B cell (primary cell): ENCODE measurements around the gene SIRT4. TPM values are rescaled to one million over a fixed set of nuclear protein-coding genes. Genes with fewer than 3 reads are reported as not detected.

Experiments
- ATAC-seq: fragments of 200-7000 bp; cut with Tn5 transposase; one replicate; pipeline ENCODE4 v1.10.0; 2021; ENCODE audit warnings: low read depth, mild to moderate bottlenecking, moderate number of reproducible peaks, moderate library complexity
- CTCF ChIA-PET: fragments of 350-600 bp; sonication (Branson Sonifier 250); formaldehyde crosslinking; loops from one replicate; lab custom pipeline; 2021; ENCODE audit warnings: antibody characterized with exemption, inconsistent platforms; lab: Charles Lee
- POLR2A ChIA-PET: fragments of 350-600 bp; sonication (Branson Sonifier 250); formaldehyde crosslinking; loops from one replicate; lab custom pipeline; 2021; ENCODE audit warnings: antibody characterized with exemption; lab: Charles Lee
- DNase-seq: peaks from one replicate; pipeline ENCODE4 v3.0.0; 2013
- H2AFZ ChIP-seq: 2 replicates; pipeline ENCODE4 v1.6.1; 2012; ENCODE audit warnings: mild to moderate bottlenecking, low read depth, low read length; ENCODE audit not compliant: insufficient read depth, poor library complexity, severe bottlenecking
- H3K27ac ChIP-seq, 2 donors: 1 replicate in 1 of 2; 2 replicates in 1 of 2; pipeline ENCODE4 v1.5.1; 2012 to 2013; ENCODE audit warnings: low read length in 2 of 2, mild to moderate bottlenecking in 2 of 2, moderate library complexity in 1 of 2
- H3K27me3 ChIP-seq, 4 experiments: fragments of 200-600 bp in 1 of 4; sonication (generic) in 1 of 4; replicated peaks in 1 of 4; 1 replicate in 2 of 4; 2 replicates in 2 of 4; pipeline versions ENCODE4 v1.6.1 to v1.7.0; 2013 to 2016; ENCODE audit warnings: low read length in 3 of 4, mild to moderate bottlenecking in 2 of 4, mixed read lengths in 1 of 4, moderate library complexity in 1 of 4; ENCODE audit not compliant: insufficient read depth in 4 of 4, control insufficient read depth in 3 of 4; ENCODE audit errors: control extremely low read depth in 1 of 4
- H3K36me3 ChIP-seq, 2 experiments: replicated peaks in 1 of 2; 1 replicate in 1 of 2; 2 replicates in 1 of 2; pipeline versions ENCODE4 v1.6.1 to v1.7.1; 2013; ENCODE audit warnings: low read length in 1 of 2; ENCODE audit not compliant: insufficient read depth in 2 of 2, control insufficient read depth in 1 of 2; ENCODE audit errors: control extremely low read depth in 1 of 2, extremely low read depth in 1 of 2
- H3K4me1 ChIP-seq, 2 donors: fragments of 200-600 bp in 1 of 2; sonication (generic) in 1 of 2; 1 replicate in 1 of 2; 2 replicates in 1 of 2; pipeline versions ENCODE4 v1.5.1 to v1.6.1; 2013 to 2017; ENCODE audit warnings: low read length in 2 of 2; ENCODE audit not compliant: control insufficient read depth in 2 of 2, insufficient read depth in 2 of 2
- H3K4me2 ChIP-seq: replicated peaks from 2 replicates; pipeline ENCODE3; 2012; ENCODE audit warnings: mild to moderate bottlenecking, low read depth, low read length; ENCODE audit not compliant: poor library complexity, severe bottlenecking
- H3K4me3 ChIP-seq, 5 experiments: fragments of 200-600 bp in 1 of 5; sonication (generic) in 1 of 5; 1 replicate in 3 of 5; 2 replicates in 2 of 5; pipeline versions ENCODE4 v1.5.1 to v1.7.0; 2011 to 2016; ENCODE audit warnings: low read length in 4 of 5, mild to moderate bottlenecking in 4 of 5, low read depth in 2 of 5, control low read depth in 1 of 5, moderate library complexity in 1 of 5; ENCODE audit not compliant: insufficient read depth in 1 of 5; ENCODE audit errors: control extremely low read depth in 1 of 5, extremely low read depth in 1 of 5
- H3K79me2 ChIP-seq: fragments of 200-600 bp; sonication (generic); one replicate; pipeline ENCODE4 v1.6.0; 2016; ENCODE audit warnings: low read length; ENCODE audit not compliant: control insufficient read depth, insufficient read depth
- H3K9ac ChIP-seq: fragments of 200-600 bp; sonication (generic); 2 replicates; pipeline ENCODE4 v1.6.1; 2017; ENCODE audit warnings: mild to moderate bottlenecking, low read length, moderate library complexity
- H3K9me3 ChIP-seq, 3 donors: one replicate each; pipeline versions ENCODE4 v1.6.1 to v1.7.1; 2013; ENCODE audit warnings: low read length in 2 of 3; ENCODE audit not compliant: control insufficient read depth in 2 of 3, insufficient read depth in 1 of 3; ENCODE audit errors: control extremely low read depth in 1 of 3
- H4K20me1 ChIP-seq: 2 replicates; pipeline ENCODE4 v1.6.0; 2012; ENCODE audit warnings: mild to moderate bottlenecking, low read length; ENCODE audit not compliant: insufficient read depth, control insufficient read depth, poor library complexity, severe bottlenecking
- H3K27ac Mint-ChIP-seq: one replicate; pipeline ENCODE4 v1.8.0; 2021; ENCODE audit warnings: mixed read lengths
- H3K27me3 Mint-ChIP-seq: one replicate; pipeline ENCODE4 v1.8.0; 2021; ENCODE audit warnings: mixed read lengths
- H3K4me1 Mint-ChIP-seq: one replicate; pipeline ENCODE4 v1.8.0; 2021; ENCODE audit warnings: mixed read lengths
- H3K4me3 Mint-ChIP-seq: one replicate; pipeline ENCODE4 v1.8.0; 2021; ENCODE audit warnings: mixed read lengths
- H3K9me3 Mint-ChIP-seq: one replicate; pipeline ENCODE4 v1.8.0; 2022; ENCODE audit warnings: mixed read lengths; ENCODE audit not compliant: insufficient read depth
- EZH2 ChIP-seq: IDR thresholded peaks from 2 replicates; pipeline ENCODE4 v1.6.1; 2012; ENCODE audit warnings: borderline replicate concordance, low read depth, mild to moderate bottlenecking, moderate library complexity, low read length; ENCODE audit not compliant: insufficient read depth, poor library complexity, severe bottlenecking
- WGBS: methylation state at CpG from one replicate; pipeline ENCODE4 v1.1.5; 2013; ENCODE audit warnings: missing lambda C conversion rate; ENCODE audit not compliant: insufficient coverage; 5-methylcytosine and 5-hydroxymethylcytosine counted together
- intact Hi-C: fragments of 100-400 bp; cut with micrococcal nuclease; formaldehyde crosslinking; loops from one replicate; pipeline ENCODE4 v1.10.0; 2022
- polyA plus RNA-seq: library from polyadenylated mRNA; depleted of rRNA; stranded (reverse); fragments of >200 nt; gene quantifications from 2 replicates; pipeline ENCODE4 v1.2.3, GENCODE V29; 2012
- total RNA-seq, 2 donors: library from RNA; stranded (reverse); fragments of 120-200 nt in 1 of 2; gene quantifications; 1 replicate in 1 of 2; 2 replicates in 1 of 2; pipeline versions ENCODE4 v1.2.3 to v1.2.4, GENCODE V29; 2013 to 2022
- TF ChIP-seq, protein P1 (sequence below): fragments of 200-600 bp; IDR thresholded peaks from one replicate; pipeline ENCODE4 v1.8.0; 2022; ENCODE audit warnings: antibody characterized with exemption, mild to moderate bottlenecking

SIRT4 gene
- total and polyA plus RNA-seq, 2 donors (not counting 1 experiment from before 2014, with no cell fraction given), result 1.5 to 4.8 TPM

GRCh38 chr12:120290609-120291305, 11.4 kb upstream of the SIRT4 start:
- peak overlapping the region; percentile 28 for H2AFZ ChIP-seq
- H3K4me1 Mint-ChIP-seq, result peaks cover 13% of the 10 kb centered on the region
- WGBS, result 37% methylated on average over 15 of the region's 22 CpGs
- intact Hi-C loops, result loop anchor here (1.0 kb wide), 1 partner anchor 25 kb away; the partner anchor contains the start of gene PXN
- ChIA-PET POLR2A (interaction anchor here (0.5 to 3.6 kb wide), 19 partner anchors 8 to 940 kb away, joined by 3 to 65 read pairs (median 6); partner anchors contain the start of genes PXN, RAB35, RPLP0 and SIRT4), CTCF (interaction anchor here (0.7 to 4.3 kb wide), 7 partner anchors 9 to 89 kb away, joined by 3 to 53 read pairs (median 12); partner anchors contain the start of genes PXN, RPLP0 and SIRT4)
- no peaks in the 10 kb centered on the region for H3K36me3 ChIP-seq
- peak overlapping the region in 4 of 5 experiments; percentile 3 to 87 (median 57) for H3K4me3 ChIP-seq
- peak overlapping the region; percentile 70 for H3K4me2 ChIP-seq
- DNase-seq (peak; percentile 58), ATAC-seq (no peak)
- peak overlapping the region; percentile 68 for H3K4me3 Mint-ChIP-seq
- peak overlapping the region; percentile 99 for H3K27ac ChIP-seq
- no peaks in the 10 kb centered on the region for H3K79me2 ChIP-seq
- no peaks in the 10 kb centered on the region for H3K9me3 Mint-ChIP-seq
- H3K9ac ChIP-seq, result peak overlapping the region; percentile 85
- H4K20me1 ChIP-seq, result no peaks in the 10 kb centered on the region
- H3K27me3 ChIP-seq, result no peaks in the 10 kb centered on the region
- H3K27me3 Mint-ChIP-seq, result no peaks in the 10 kb centered on the region
- H3K9me3 ChIP-seq, result no peaks in the 10 kb centered on the region
- TF ChIP-seq EZH2, result no peak
- TF ChIP-seq, protein P1, sequence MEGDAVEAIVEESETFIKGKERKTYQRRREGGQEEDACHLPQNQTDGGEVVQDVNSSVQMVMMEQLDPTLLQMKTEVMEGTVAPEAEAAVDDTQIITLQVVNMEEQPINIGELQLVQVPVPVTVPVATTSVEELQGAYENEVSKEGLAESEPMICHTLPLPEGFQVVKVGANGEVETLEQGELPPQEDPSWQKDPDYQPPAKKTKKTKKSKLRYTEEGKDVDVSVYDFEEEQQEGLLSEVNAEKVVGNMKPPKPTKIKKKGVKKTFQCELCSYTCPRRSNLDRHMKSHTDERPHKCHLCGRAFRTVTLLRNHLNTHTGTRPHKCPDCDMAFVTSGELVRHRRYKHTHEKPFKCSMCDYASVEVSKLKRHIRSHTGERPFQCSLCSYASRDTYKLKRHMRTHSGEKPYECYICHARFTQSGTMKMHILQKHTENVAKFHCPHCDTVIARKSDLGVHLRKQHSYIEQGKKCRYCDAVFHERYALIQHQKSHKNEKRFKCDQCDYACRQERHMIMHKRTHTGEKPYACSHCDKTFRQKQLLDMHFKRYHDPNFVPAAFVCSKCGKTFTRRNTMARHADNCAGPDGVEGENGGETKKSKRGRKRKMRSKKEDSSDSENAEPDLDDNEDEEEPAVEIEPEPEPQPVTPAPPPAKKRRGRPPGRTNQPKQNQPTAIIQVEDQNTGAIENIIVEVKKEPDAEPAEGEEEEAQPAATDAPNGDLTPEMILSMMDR, result no peak
- H3K27ac Mint-ChIP-seq, result peak overlapping the region; percentile 74
- peaks cover 14 to 20% of the 10 kb centered on the region in 2 donors for H3K4me1 ChIP-seq

DNA sequence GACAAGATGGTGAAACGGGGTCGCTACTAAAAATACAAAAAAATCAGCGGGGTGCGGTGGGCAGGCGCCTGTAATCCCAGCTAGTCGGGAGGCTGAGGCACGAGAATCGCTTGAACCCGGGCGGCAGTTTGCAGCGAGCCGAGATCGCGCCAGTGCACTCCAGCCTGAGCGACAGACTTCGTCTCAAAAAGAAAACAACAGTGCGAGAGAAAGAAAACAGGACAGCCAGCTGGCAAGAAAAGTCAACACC, 9.8 kb upstream of the SIRT4 start:
- Mint-ChIP-seq H3K9me3 (no peaks in the 10 kb centered on the region), H3K27ac (no peak overlapping the region), H3K4me1 (peaks cover 13% of the 10 kb centered on the region), H3K27me3 (no peaks in the 10 kb centered on the region), H3K4me3 (no peak overlapping the region)
- intact Hi-C loops, result loop anchor here (2.0 kb wide), 2 partner anchors 176 to 304 kb away; partner anchors contain the start of genes BICDL1 and RAB35
- no peaks in the 10 kb centered on the region for H4K20me1 ChIP-seq
- H3K27me3 ChIP-seq, result no peaks in the 10 kb centered on the region
- H3K9me3 ChIP-seq, result no peaks in the 10 kb centered on the region
- POLR2A ChIA-PET, result interaction anchor here (1.2 to 3.6 kb wide), 9 partner anchors 10 to 394 kb away, joined by 3 to 65 read pairs (median 12); partner anchors contain the start of genes MLEC, RAB35, RPLP0 and SIRT4
- peak overlapping the region; percentile 70 for H3K4me2 ChIP-seq
- DNase-seq, result no peak
- peaks cover 14 to 20% of the 10 kb centered on the region in 2 donors for H3K4me1 ChIP-seq
- WGBS, result under 1% methylated on average over 16 of the region's 17 CpGs
- peak overlapping the region; percentile 99 for H3K27ac ChIP-seq
- peak; percentile 1 for ATAC-seq
- H3K4me3 ChIP-seq, result peak overlapping the region; percentile 61 to 87 (median 82)
- no peaks in the 10 kb centered on the region for H3K36me3 ChIP-seq
- H3K9ac ChIP-seq, result peak overlapping the region; percentile 85
- TF ChIP-seq, protein P1, result no peak
- TF ChIP-seq EZH2, result no peak
- CTCF ChIA-PET, result interaction anchor here (0.8 to 4.3 kb wide), 6 partner anchors 10 to 204 kb away, joined by 3 to 53 read pairs (median 8); partner anchors contain the start of genes DYNLL1, PXN, RPLP0 and SIRT4
- H3K79me2 ChIP-seq, result no peaks in the 10 kb centered on the region
- peak overlapping the region; percentile 68 for H2AFZ ChIP-seq
